T-helper 1 cell treated with Interleukin-12 subunit alpha and Interleukin-12 subunit beta and Interleukin-4 antibody, amounts not matched to agents 30 μg/mL and 1 μg/mL, for 36 hours (primary cell): Measurements from ENCODE around the gene PLD3.

ENCODE experiments used
- H3K27ac Mint-ChIP-seq: one replicate; pipeline ENCODE4 v1.8.0; 2021; ENCODE audit warnings: mild to moderate bottlenecking, mixed read lengths
- H3K27me3 Mint-ChIP-seq: one replicate; pipeline ENCODE4 v1.8.0; 2021; ENCODE audit warnings: low read depth, mixed read lengths
- H3K36me3 Mint-ChIP-seq: one replicate; pipeline ENCODE4 v1.8.0; 2021; ENCODE audit warnings: low read depth, mixed read lengths
- H3K4me1 Mint-ChIP-seq: one replicate; pipeline ENCODE4 v1.8.0; 2021; ENCODE audit warnings: low read depth, mixed read lengths
- H3K4me3 Mint-ChIP-seq: one replicate; pipeline ENCODE4 v1.8.0; 2021; ENCODE audit warnings: mild to moderate bottlenecking, moderate library complexity, mixed read lengths
- H3K9me3 Mint-ChIP-seq: one replicate; pipeline ENCODE4 v1.8.0; 2021; ENCODE audit warnings: mixed read lengths

PLD3 gene

GRCh38 chr19:40380199-40381037, 31.9 kb downstream of the PLD3 start:
- H3K4me1 Mint-ChIP-seq: no peaks in the 10 kb centered on the region
- H3K4me3 Mint-ChIP-seq: no peak overlapping the region
- no peak overlapping the region for H3K27ac Mint-ChIP-seq
- H3K27me3 Mint-ChIP-seq: no peaks in the 10 kb centered on the region
- no peaks in the 10 kb centered on the region for H3K36me3 Mint-ChIP-seq
- no peaks in the 10 kb centered on the region for H3K9me3 Mint-ChIP-seq

- H3K27me3 Mint-ChIP-seq: no peaks in the 10 kb centered on the region
- no peak overlapping the region for H3K27ac Mint-ChIP-seq
- no peaks in the 10 kb centered on the region for H3K9me3 Mint-ChIP-seq
- no peak overlapping the region for H3K4me3 Mint-ChIP-seq
- no peaks in the 10 kb centered on the region for H3K36me3 Mint-ChIP-seq
- H3K4me1 Mint-ChIP-seq: no peaks in the 10 kb centered on the region
Observed at GRCh38 chr19:40381321-40381720, 32.8 kb downstream of the PLD3 start.

- Mint-ChIP-seq H3K36me3 (no peaks in the 10 kb centered on the region), H3K4me1 (no peaks in the 10 kb centered on the region), H3K9me3 (no peaks in the 10 kb centered on the region), H3K27me3 (no peaks in the 10 kb centered on the region), H3K27ac (no peak overlapping the region), H3K4me3 (no peak overlapping the region)
Observed at GRCh38 chr19:40383668-40384248, 35.3 kb downstream of the PLD3 start.

- H3K36me3 Mint-ChIP-seq: no peaks in the 10 kb centered on the region
Observed at GRCh38 chr19:40387155-40387554, 38.7 kb downstream of the PLD3 start.

GRCh38 chr19:40388481-40388880, 40.0 kb downstream of the PLD3 start:
- Mint-ChIP-seq H3K36me3 (no peaks in the 10 kb centered on the region), H3K4me3 (no peak overlapping the region), H3K27me3 (no peaks in the 10 kb centered on the region), H3K27ac (no peak overlapping the region), H3K4me1 (no peaks in the 10 kb centered on the region), H3K9me3 (no peaks in the 10 kb centered on the region)

More at GRCh38 chr19:40387155-40387554, 38.7 kb downstream of the PLD3 start:
- no peak overlapping the region for H3K27ac Mint-ChIP-seq
- H3K4me1 Mint-ChIP-seq: no peaks in the 10 kb centered on the region
- H3K27me3 Mint-ChIP-seq: no peaks in the 10 kb centered on the region
- no peaks in the 10 kb centered on the region for H3K9me3 Mint-ChIP-seq
- H3K4me3 Mint-ChIP-seq: no peak overlapping the region

- Mint-ChIP-seq H3K4me3 (no peak overlapping the region), H3K27me3 (no peaks in the 10 kb centered on the region), H3K4me1 (no peaks in the 10 kb centered on the region), H3K27ac (no peak overlapping the region), H3K36me3 (no peaks in the 10 kb centered on the region), H3K9me3 (no peaks in the 10 kb centered on the region)
Observed at GRCh38 chr19:40389404-40390083, 41.0 kb downstream of the PLD3 start.

- H3K36me3 Mint-ChIP-seq: no peaks in the 10 kb centered on the region
- H3K27me3 Mint-ChIP-seq: no peaks in the 10 kb centered on the region
Observed at GRCh38 chr19:40390084-40390742, 41.7 kb downstream of the PLD3 start, which contains the start of gene HIPK4. Gene HIPK4 (minus strand): TSS chr19:40390181. CDS start chr19:40389902, 279 bp downstream.

GRCh38 chr19:40392123-40392522, 43.6 kb downstream of the PLD3 start:
- no peaks in the 10 kb centered on the region for H3K4me1 Mint-ChIP-seq
- H3K27me3 Mint-ChIP-seq: no peaks in the 10 kb centered on the region
- no peaks in the 10 kb centered on the region for H3K36me3 Mint-ChIP-seq
- H3K4me3 Mint-ChIP-seq: no peak overlapping the region
- no peaks in the 10 kb centered on the region for H3K9me3 Mint-ChIP-seq
- no peak overlapping the region for H3K27ac Mint-ChIP-seq

More at GRCh38 chr19:40390084-40390742, 41.7 kb downstream of the PLD3 start, which contains the start of gene HIPK4:
- H3K27ac Mint-ChIP-seq: no peak within 1 kb of the TSS
- no peaks in the 10 kb centered on the region for H3K4me1 Mint-ChIP-seq
- no peaks in the 10 kb centered on the region for H3K9me3 Mint-ChIP-seq
- H3K4me3 Mint-ChIP-seq: no peak within 1 kb of the TSS

- Mint-ChIP-seq H3K9me3 (no peaks in the 10 kb centered on the region), H3K4me3 (no peak overlapping the region), H3K27me3 (no peaks in the 10 kb centered on the region), H3K36me3 (no peaks in the 10 kb centered on the region), H3K4me1 (no peaks in the 10 kb centered on the region), H3K27ac (no peak overlapping the region)
Observed at GRCh38 chr19:40392894-40393517, 44.5 kb downstream of the PLD3 start.

GRCh38 chr19:40393894-40394815, 45.7 kb downstream of the PLD3 start:
- Mint-ChIP-seq H3K4me3 (no peak overlapping the region), H3K4me1 (peaks cover 3% of the 10 kb centered on the region), H3K36me3 (no peaks in the 10 kb centered on the region), H3K27me3 (peaks cover 4% of the 10 kb centered on the region), H3K27ac (no peak overlapping the region), H3K9me3 (no peaks in the 10 kb centered on the region)

GRCh38 chr19:40394816-40395210, 46.3 kb downstream of the PLD3 start:
- Mint-ChIP-seq H3K27ac (no peak overlapping the region), H3K36me3 (no peaks in the 10 kb centered on the region), H3K4me3 (no peak overlapping the region), H3K9me3 (no peaks in the 10 kb centered on the region), H3K4me1 (peaks cover 7% of the 10 kb centered on the region), H3K27me3 (peaks cover 9% of the 10 kb centered on the region)

GRCh38 chr19:40395956-40396355, 47.5 kb downstream of the PLD3 start:
- Mint-ChIP-seq H3K27ac (no peak overlapping the region), H3K9me3 (no peaks in the 10 kb centered on the region), H3K4me3 (no peak overlapping the region), H3K36me3 (no peaks in the 10 kb centered on the region), H3K4me1 (peaks cover 7% of the 10 kb centered on the region), H3K27me3 (peaks cover 9% of the 10 kb centered on the region)

- peaks cover 9% of the 10 kb centered on the region for H3K27me3 Mint-ChIP-seq
- H3K27ac Mint-ChIP-seq: no peak overlapping the region
- H3K4me3 Mint-ChIP-seq: no peak overlapping the region
- H3K4me1 Mint-ChIP-seq: peaks cover 7% of the 10 kb centered on the region
- no peaks in the 10 kb centered on the region for H3K36me3 Mint-ChIP-seq
- no peaks in the 10 kb centered on the region for H3K9me3 Mint-ChIP-seq
Observed at GRCh38 chr19:40396886-40397567, 48.5 kb downstream of the PLD3 start.
